HG03571 (cell line): ENCODE measurements around the gene ATPAF2.
"Not testable (repeated sequence)": the region's sequence is repeated elsewhere in the genome, so short reads cannot be mapped to it uniquely, and the experiment has no call there.

Experiments
- ATAC-seq: cut with Tn5 transposase; IDR thresholded peaks from one replicate; pipeline ENCODE4 v1.9.1; 2021; ENCODE audit not compliant: unreplicated experiment

ATPAF2 gene

GRCh38 chr17:18014006-18014405 is 25.0 kb downstream of the ATPAF2 start:
- no peak for ATAC-seq

- ATAC-seq, result no peak
These were observed 27.7 kb downstream of the ATPAF2 start for GRCh38 chr17:18011286-18011685.

- ATAC-seq, result no peak
These were observed 29.2 kb downstream of the ATPAF2 start for GRCh38 chr17:18009609-18010420.

GRCh38 chr17:18008496-18009268 is 30.3 kb downstream of the ATPAF2 start:
- ATAC-seq, result no peak

GRCh38 chr17:18006495-18007239 is 32.3 kb downstream of the ATPAF2 start:
- ATAC-seq, result no peak

- no peak for ATAC-seq
These were observed 33.5 kb downstream of the ATPAF2 start for GRCh38 chr17:18005496-18005895.

GRCh38 chr17:18004884-18005305 is 34.1 kb downstream of the ATPAF2 start:
- ATAC-seq, result no peak

GRCh38 chr17:18004345-18004744 is 34.6 kb downstream of the ATPAF2 start:
- ATAC-seq, result no peak

- ATAC-seq, result no peak
These were observed 36.8 kb downstream of the ATPAF2 start for GRCh38 chr17:18002171-18002570.

- ATAC-seq, result no peak
These were observed 38.9 kb downstream of the ATPAF2 start for GRCh38 chr17:18000030-18000408.

- ATAC-seq, result no peak
These were observed 39.5 kb downstream of the ATPAF2 start for GRCh38 chr17:17999364-18000029.

- ATAC-seq, result no peak
These were observed 40.0 kb downstream of the ATPAF2 start for GRCh38 chr17:17998934-17999333.

GRCh38 chr17:17995887-17996286 is 43.1 kb downstream of the ATPAF2 start:
- not testable (repeated sequence) for ATAC-seq

- ATAC-seq, result no peak
These were observed 44.5 kb downstream of the ATPAF2 start for GRCh38 chr17:17994271-17995069.

GRCh38 chr17:17993852-17994251 is 45.1 kb downstream of the ATPAF2 start:
- ATAC-seq, result no peak

GRCh38 chr17:17993366-17993765 is 45.6 kb downstream of the ATPAF2 start:
- ATAC-seq, result no peak

GRCh38 chr17:17990282-17990681 is 48.7 kb downstream of the ATPAF2 start:
- no peak for ATAC-seq

GRCh38 chr17:17989618-17990017 is 49.4 kb downstream of the ATPAF2 start:
- no peak for ATAC-seq

- ATAC-seq, result no peak
These were observed 49.9 kb downstream of the ATPAF2 start for GRCh38 chr17:17989081-17989480.

GRCh38 chr17:17988427-17988945 is 50.5 kb downstream of the ATPAF2 start:
- no peak for ATAC-seq
